SK-N-SH treated with all-trans-retinoic acid at 6 μM for 48 hours (cell line): ENCODE results near the gene TANC1.

Experiments
- ATAC-seq: fragments of 200-7000 bp; cut with Tn5 transposase; 3 replicates; pipeline ENCODE4 v1.9.1; 2020; ENCODE audit warnings: mild to moderate bottlenecking, moderate library complexity
- ARNTL ChIP-seq: fragments of 450-650 bp; formaldehyde crosslinking; IDR thresholded peaks from 2 replicates; pipeline ENCODE4 v1.5.0; 2020; ENCODE audit warnings: low read depth, mild to moderate bottlenecking, moderate library complexity, borderline replicate concordance
- BACH2 ChIP-seq: fragments of 250-450 bp; sonication (Bioruptor Pico); IDR thresholded peaks from 2 replicates; pipeline ENCODE4 v1.9.0; 2021; ENCODE audit warnings: mild to moderate bottlenecking, borderline replicate concordance
- CSDC2 ChIP-seq: fragments of 250-450 bp; sonication (Bioruptor Pico); IDR thresholded peaks from 2 replicates; pipeline ENCODE4 v1.5.0; 2020; ENCODE audit warnings: mild to moderate bottlenecking, moderate library complexity
- ESRRG ChIP-seq: fragments of 250-450 bp; sonication (Bioruptor Pico); IDR thresholded peaks from 2 replicates; pipeline ENCODE4 v1.6.1; 2021; ENCODE audit warnings: mild to moderate bottlenecking
- GLIS3 ChIP-seq: fragments of 250-450 bp; sonication (Bioruptor Pico); IDR thresholded peaks from 2 replicates; pipeline ENCODE4 v1.5.0; 2020; ENCODE audit warnings: mild to moderate bottlenecking, moderate library complexity
- ISL1 ChIP-seq: fragments of 250-450 bp; sonication (Bioruptor Pico); IDR thresholded peaks from 2 replicates; pipeline ENCODE4 v2.1.2; 2022; ENCODE audit warnings: mild to moderate bottlenecking, moderate library complexity
- PPARA ChIP-seq: fragments of 250-450 bp; sonication (Bioruptor Pico); IDR thresholded peaks from 2 replicates; pipeline ENCODE4 v1.5.0; 2020; ENCODE audit warnings: mild to moderate bottlenecking, borderline replicate concordance
- RARB ChIP-seq: fragments of 250-450 bp; sonication (Bioruptor Pico); IDR thresholded peaks from 2 replicates; pipeline ENCODE4 v1.8.0; 2021; ENCODE audit warnings: mild to moderate bottlenecking, moderate library complexity
- SNAI2 ChIP-seq: fragments of 250-450 bp; sonication (Bioruptor Pico); IDR thresholded peaks from 2 replicates; pipeline ENCODE4 v1.5.0; 2020; ENCODE audit warnings: mild to moderate bottlenecking, moderate library complexity
- TCF4 ChIP-seq: fragments of 250-450 bp; sonication (Bioruptor Pico); IDR thresholded peaks from 2 replicates; pipeline ENCODE4 v1.8.0; 2021; ENCODE audit warnings: mild to moderate bottlenecking, moderate library complexity, borderline replicate concordance
- TOX ChIP-seq: fragments of 250-450 bp; sonication (Bioruptor Pico); IDR thresholded peaks from 2 replicates; pipeline ENCODE4 v1.8.0; 2021; ENCODE audit warnings: mild to moderate bottlenecking, moderate library complexity, borderline replicate concordance
- ZC3H10 ChIP-seq: fragments of 250-450 bp; sonication (Bioruptor Pico); IDR thresholded peaks from 2 replicates; pipeline ENCODE4 v1.5.1; 2021; ENCODE audit warnings: mild to moderate bottlenecking, moderate library complexity
- ZFP3 ChIP-seq: fragments of 250-450 bp; sonication (Bioruptor Pico); IDR thresholded peaks from 2 replicates; pipeline ENCODE4 v1.5.0; 2020; ENCODE audit warnings: mild to moderate bottlenecking, moderate library complexity
- ZNF565 ChIP-seq: fragments of 450-650 bp; formaldehyde crosslinking; conservative IDR thresholded peaks from 2 replicates; pipeline ENCODE4 v1.5.0; 2020; ENCODE audit warnings: low read depth, mild to moderate bottlenecking, moderate library complexity
- ZNF70 ChIP-seq: fragments of 450-650 bp; formaldehyde crosslinking; IDR thresholded peaks from 2 replicates; pipeline ENCODE4 v1.5.0; 2020; ENCODE audit warnings: mild to moderate bottlenecking, moderate library complexity
- ZNF8 ChIP-seq: fragments of 450-650 bp; formaldehyde crosslinking; IDR thresholded peaks from 2 replicates; pipeline ENCODE4 v1.5.0; 2020; ENCODE audit warnings: mild to moderate bottlenecking, moderate library complexity
- TF ChIP-seq, protein P1 (sequence below): fragments of 250-450 bp; sonication (Bioruptor Pico); IDR thresholded peaks from 2 replicates; pipeline ENCODE4 v1.5.1; 2021; ENCODE audit warnings: mild to moderate bottlenecking, moderate library complexity
- TF ChIP-seq, protein P2 (sequence below): fragments of 250-450 bp; sonication (Bioruptor Pico); IDR thresholded peaks from 2 replicates; pipeline ENCODE4 v1.8.0; 2021; ENCODE audit warnings: low read depth, mild to moderate bottlenecking, moderate library complexity, borderline replicate concordance
- TF ChIP-seq, protein P3 (sequence below): fragments of 250-450 bp; sonication (Bioruptor Pico); IDR thresholded peaks from 2 replicates; pipeline ENCODE4 v1.5.1; 2020; ENCODE audit warnings: low read depth, mild to moderate bottlenecking, moderate library complexity
- TF ChIP-seq, protein P4 (sequence below): fragments of 250-450 bp; sonication (Bioruptor Pico); IDR thresholded peaks from 2 replicates; pipeline ENCODE4 v1.5.0; 2020; ENCODE audit warnings: mild to moderate bottlenecking, moderate library complexity

TANC1 gene

DNA sequence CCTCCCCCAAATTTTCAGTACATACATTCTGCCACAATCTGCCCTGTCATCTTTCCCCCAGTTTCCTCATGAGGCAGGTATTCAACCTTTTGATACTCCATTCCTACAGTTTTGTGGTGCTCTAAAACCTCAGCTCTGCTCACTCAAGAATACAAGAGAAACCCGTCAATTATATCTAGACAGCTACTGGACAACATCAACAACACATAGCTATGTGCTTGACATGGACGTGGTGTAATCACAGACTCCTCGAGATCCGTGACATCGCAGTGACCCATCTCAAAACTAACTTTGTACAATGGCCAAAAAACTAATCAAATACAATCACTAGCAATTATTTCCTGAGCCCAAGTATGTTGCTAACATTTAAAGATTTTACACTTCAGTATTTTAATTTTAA, 294.5 kb downstream of the TANC1 start (continued):
- TF ChIP-seq, protein P1, sequence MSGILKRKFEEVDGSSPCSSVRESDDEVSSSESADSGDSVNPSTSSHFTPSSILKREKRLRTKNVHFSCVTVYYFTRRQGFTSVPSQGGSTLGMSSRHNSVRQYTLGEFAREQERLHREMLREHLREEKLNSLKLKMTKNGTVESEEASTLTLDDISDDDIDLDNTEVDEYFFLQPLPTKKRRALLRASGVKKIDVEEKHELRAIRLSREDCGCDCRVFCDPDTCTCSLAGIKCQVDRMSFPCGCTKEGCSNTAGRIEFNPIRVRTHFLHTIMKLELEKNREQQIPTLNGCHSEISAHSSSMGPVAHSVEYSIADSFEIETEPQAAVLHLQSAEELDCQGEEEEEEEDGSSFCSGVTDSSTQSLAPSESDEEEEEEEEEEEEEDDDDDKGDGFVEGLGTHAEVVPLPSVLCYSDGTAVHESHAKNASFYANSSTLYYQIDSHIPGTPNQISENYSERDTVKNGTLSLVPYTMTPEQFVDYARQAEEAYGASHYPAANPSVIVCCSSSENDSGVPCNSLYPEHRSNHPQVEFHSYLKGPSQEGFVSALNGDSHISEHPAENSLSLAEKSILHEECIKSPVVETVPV (CRISPR knock-in tag): no peak

DNA sequence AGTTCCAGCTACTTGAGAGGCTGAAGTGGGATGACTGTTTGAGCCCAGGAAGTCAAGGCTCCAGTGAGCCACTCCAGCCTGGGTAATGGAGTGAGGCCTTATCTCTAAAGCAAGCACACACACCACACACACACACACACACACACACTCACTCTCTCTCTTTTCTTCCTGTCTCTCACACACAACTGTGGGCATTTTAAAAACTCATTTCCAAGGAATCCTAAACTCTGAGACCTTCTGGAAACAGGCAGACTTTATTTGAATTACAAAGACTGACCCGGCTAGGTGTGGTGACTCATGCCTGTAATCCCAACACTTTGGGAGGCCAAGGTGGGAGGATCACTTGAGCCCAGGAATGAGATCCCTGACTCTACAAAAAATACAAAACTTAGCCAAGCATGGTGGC, 296.7 kb downstream of the TANC1 start:
- TF ChIP-seq TCF4 (CRISPR knock-in tag): no peak
- TF ChIP-seq GLIS3: no peak
- TF ChIP-seq, protein P2, sequence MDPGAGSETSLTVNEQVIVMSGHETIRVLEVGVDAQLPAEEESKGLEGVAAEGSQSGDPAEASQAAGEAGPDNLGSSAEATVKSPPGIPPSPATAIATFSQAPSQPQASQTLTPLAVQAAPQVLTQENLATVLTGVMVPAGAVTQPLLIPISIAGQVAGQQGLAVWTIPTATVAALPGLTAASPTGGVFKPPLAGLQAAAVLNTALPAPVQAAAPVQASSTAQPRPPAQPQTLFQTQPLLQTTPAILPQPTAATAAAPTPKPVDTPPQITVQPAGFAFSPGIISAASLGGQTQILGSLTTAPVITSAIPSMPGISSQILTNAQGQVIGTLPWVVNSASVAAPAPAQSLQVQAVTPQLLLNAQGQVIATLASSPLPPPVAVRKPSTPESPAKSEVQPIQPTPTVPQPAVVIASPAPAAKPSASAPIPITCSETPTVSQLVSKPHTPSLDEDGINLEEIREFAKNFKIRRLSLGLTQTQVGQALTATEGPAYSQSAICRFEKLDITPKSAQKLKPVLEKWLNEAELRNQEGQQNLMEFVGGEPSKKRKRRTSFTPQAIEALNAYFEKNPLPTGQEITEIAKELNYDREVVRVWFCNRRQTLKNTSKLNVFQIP (CRISPR knock-in tag): no peak
- TF ChIP-seq ZC3H10 (CRISPR knock-in tag): no peak
- no peak for TF ChIP-seq ZNF8 (CRISPR knock-in tag)
- TF ChIP-seq, protein P3, sequence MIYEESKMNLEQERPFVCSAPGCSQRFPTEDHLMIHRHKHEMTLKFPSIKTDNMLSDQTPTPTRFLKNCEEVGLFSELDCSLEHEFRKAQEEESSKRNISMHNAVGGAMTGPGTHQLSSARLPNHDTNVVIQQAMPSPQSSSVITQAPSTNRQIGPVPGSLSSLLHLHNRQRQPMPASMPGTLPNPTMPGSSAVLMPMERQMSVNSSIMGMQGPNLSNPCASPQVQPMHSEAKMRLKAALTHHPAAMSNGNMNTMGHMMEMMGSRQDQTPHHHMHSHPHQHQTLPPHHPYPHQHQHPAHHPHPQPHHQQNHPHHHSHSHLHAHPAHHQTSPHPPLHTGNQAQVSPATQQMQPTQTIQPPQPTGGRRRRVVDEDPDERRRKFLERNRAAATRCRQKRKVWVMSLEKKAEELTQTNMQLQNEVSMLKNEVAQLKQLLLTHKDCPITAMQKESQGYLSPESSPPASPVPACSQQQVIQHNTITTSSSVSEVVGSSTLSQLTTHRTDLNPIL: no peak
- no peak for TF ChIP-seq ZNF565
- TF ChIP-seq SNAI2: no peak
- ATAC-seq: no peak; the same call in 2 of the 3 replicates

- TF ChIP-seq GLIS3 (no peak), SNAI2 (no peak), ZNF565 (no peak), ISL1 (CRISPR knock-in tag) (no peak), ZFP3 (CRISPR knock-in tag) (no peak), BACH2 (no peak), CSDC2 (CRISPR knock-in tag) (no peak), ESRRG (CRISPR knock-in tag) (no peak), PPARA (CRISPR knock-in tag) (no peak), ZNF8 (CRISPR knock-in tag) (no peak), ARNTL (CRISPR knock-in tag) (no peak), TOX (no peak), TCF4 (CRISPR knock-in tag) (no peak), ZNF70 (CRISPR knock-in tag) (no peak)
- TF ChIP-seq, protein P4, sequence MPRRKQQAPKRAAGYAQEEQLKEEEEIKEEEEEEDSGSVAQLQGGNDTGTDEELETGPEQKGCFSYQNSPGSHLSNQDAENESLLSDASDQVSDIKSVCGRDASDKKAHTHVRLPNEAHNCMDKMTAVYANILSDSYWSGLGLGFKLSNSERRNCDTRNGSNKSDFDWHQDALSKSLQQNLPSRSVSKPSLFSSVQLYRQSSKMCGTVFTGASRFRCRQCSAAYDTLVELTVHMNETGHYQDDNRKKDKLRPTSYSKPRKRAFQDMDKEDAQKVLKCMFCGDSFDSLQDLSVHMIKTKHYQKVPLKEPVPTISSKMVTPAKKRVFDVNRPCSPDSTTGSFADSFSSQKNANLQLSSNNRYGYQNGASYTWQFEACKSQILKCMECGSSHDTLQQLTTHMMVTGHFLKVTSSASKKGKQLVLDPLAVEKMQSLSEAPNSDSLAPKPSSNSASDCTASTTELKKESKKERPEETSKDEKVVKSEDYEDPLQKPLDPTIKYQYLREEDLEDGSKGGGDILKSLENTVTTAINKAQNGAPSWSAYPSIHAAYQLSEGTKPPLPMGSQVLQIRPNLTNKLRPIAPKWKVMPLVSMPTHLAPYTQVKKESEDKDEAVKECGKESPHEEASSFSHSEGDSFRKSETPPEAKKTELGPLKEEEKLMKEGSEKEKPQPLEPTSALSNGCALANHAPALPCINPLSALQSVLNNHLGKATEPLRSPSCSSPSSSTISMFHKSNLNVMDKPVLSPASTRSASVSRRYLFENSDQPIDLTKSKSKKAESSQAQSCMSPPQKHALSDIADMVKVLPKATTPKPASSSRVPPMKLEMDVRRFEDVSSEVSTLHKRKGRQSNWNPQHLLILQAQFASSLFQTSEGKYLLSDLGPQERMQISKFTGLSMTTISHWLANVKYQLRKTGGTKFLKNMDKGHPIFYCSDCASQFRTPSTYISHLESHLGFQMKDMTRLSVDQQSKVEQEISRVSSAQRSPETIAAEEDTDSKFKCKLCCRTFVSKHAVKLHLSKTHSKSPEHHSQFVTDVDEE: no peak
- TF ChIP-seq, protein P2 (CRISPR knock-in tag): no peak
- TF ChIP-seq, protein P1 (CRISPR knock-in tag): no peak
- TF ChIP-seq, all 23 proteins: peak for 0
- no peak for ATAC-seq
Observed at GRCh38 chr2:159266554-159266953, 298.1 kb downstream of the TANC1 start.

- no peak for ATAC-seq
- TF ChIP-seq ZNF565: no peak
- no peak for TF ChIP-seq ISL1 (CRISPR knock-in tag)
- TF ChIP-seq, protein P1 (CRISPR knock-in tag): no peak
- TF ChIP-seq RARB (CRISPR knock-in tag): no peak
- no peak for TF ChIP-seq CSDC2 (CRISPR knock-in tag)
- TF ChIP-seq ESRRG (CRISPR knock-in tag): no peak
- TF ChIP-seq, protein P4: no peak
Observed at GRCh38 chr2:159267921-159268320, 299.5 kb downstream of the TANC1 start.
